NCI-H1092 treated with DMSO at 0.1 percent for 48 hours (cell line): Measurements from ENCODE around the gene ITFG2.
A peak's percentile ranks its signal among the peaks of the same experiment; 100 is the strongest.
"Not testable (repeated sequence)": the region's sequence is repeated elsewhere in the genome, so short reads cannot be mapped to it uniquely, and the experiment has no call there.

ENCODE experiments used
- DNase-seq: peaks from one replicate; lab custom pipeline; 2025; lab: John Stamatoyannopoulos, UW

ITFG2 gene

DNA sequence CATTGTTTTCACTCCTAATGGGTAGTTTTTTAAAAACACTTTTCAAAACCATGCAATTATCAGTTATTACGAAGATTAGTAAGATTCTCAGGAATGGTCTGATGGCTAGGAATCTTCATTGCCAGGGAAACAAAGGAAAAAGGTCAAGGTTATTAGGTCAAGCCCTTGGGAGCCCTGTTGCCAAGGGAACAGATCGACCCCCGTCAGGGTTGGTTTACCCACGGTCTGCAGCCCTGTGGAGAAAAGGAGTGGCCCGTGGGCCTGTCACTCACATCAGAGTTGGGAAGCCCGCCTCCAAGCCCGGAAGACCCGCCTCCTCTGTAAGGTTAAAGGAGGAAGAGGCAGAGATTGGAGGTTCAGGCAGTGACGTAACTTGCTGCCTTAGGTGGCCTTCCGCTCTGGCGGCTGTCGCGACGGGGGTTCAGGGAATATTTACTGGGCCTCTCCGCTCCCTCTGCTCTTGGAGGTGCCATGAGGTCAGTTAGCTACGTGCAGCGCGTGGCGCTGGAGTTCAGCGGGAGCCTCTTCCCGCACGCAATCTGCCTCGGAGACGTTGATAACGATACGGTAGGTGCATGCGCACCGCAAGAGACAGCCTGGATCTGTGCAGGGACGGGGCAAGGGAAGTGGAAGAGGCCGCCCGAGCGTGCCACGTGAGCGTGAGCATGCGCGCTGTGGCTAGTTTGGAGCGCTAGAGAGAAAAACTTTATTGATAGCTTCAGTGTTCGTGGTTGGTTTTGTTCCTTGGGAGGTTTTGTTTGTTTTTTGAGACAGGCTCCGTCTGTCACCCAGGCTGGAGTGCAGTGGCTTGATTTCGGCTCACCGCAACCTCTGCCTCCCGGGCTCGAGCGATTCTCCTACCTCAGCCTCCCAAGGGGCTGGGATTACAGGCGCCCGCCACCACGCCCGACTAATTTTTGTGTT is at the start of gene ITFG2:
Gene ITFG2 (plus strand): TSS at position 379 of the 924 bp plus-strand sequence. CDS start 93 bp downstream, at position 472.
- DNase-seq, result peak; percentile 100

DNA sequence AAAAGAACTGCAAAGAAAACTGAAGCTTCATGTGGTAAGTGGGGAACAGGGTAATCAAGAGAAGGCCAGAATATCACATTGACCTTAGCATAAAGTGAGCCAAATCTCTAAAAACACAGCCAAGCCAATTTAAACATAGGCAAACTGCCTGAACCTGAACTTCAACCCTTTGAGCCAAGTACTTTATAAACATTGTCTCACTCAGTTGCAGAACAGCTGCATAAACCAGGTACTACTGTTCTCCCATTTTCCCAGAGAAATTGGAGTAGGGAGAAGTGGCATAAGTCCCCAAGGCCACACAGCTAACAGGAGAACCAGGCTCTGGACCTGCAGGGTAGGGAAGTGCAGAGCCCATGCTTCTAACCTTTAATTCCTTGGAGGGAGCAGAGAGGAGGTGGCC is 48.1 kb upstream of the ITFG2 start:
- no peak for DNase-seq

DNA sequence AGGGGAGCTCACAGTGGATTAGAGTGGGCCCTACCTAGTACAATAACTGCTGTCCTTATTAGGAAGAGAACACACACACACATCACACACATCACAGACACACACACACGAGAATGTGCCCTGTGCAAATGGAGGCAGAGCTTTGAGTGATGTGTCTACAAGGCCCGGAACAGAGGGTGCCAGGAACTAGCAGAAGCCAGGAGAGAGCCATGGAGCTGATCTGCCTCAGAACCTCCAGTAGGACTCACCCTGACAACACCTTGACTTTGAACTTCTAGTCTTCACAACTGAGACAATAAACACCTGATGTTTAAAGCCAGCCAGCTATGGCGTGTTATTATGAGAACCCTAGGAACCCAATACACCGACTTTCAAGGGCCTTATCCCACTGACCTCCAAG is 47.4 kb upstream of the ITFG2 start:
- no peak for DNase-seq

DNA sequence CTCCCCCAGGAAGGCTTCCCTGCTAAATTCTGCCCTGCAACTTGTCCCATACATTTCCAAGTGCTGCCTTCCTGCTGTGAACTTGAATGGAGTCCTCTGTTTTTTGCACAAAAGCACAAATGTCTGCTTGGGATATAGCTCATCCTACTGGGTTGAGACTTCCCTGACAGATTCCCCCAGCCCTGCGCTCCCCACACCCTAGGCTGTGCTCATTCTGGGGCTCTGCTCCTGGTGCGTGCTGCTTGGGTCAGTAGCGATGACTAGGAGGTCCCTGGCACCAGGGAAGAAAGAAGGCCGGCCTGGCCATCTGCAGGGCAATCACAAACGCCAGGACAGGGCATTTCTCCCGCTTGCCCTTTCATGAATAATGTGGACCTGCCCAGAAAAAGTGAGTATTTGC is 46.9 kb upstream of the ITFG2 start:
- no peak for DNase-seq

DNA sequence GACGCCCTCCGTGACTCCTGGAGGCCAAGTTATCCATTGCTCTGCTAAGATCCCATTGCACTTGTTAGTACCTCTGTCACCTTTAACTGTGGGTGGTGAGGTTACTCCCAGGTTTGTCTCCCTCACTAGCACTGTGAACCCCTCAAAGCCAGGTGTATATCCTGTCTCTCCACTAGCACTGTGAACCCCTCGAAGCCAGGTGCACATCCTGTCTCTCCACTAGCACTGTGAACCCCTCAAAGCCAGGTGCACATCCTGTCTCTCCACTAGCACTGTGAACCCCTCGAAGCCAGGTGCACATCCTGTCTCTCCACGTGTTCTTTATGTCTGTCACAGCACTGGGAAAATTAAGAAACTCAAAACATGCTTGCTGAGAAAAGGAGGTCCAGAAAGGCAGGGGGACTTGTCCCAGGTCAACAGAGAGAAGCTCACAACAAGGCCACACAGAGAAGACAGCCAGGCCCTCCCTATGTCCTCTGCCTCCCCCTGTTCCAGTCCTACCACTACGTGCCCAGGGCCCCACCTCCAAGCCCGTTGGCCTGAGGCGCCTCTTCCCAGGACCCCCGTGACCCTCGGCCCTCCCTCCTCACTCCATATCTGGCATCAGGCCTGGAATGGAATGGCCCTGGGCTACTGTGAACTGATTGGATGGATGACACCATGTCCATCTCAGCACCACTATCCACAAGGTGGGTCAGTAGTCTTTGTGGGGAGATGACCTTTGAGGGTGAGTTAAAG is 44.1 kb upstream of the ITFG2 start:
- DNase-seq, result no peak

DNA sequence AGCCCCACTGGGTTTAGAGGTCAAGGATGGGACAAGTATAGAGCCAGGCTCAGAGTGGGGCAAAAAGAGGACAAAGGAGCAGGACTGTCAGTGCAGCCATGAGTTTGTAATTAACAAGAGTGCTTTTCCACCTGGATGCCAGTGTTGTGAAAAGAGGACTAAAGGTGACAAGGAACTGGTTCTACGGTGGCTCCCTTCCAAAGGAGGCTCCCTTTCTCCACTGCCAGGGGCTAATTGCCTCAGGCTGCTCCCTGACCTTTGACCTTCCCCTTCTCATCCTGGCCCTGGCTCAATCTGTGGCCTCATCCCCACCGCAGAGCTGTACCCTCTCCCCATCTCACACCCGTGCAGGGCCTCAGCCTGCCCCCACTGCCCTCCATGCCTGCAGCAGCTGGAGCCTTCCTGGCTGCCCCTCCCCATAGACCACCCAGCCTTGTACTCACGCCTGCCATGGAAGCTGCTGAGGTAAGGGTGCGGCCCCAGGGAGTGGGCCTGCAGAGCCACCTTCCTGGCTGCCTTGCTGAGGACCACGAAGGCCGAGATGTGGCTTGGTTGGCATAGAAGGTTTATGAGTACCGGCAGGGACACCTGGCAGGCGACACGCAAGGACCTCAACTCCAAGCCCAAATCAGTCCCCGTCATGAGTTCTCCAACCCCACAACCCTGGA is 42.5 kb upstream of the ITFG2 start:
- DNase-seq, result no peak

DNA sequence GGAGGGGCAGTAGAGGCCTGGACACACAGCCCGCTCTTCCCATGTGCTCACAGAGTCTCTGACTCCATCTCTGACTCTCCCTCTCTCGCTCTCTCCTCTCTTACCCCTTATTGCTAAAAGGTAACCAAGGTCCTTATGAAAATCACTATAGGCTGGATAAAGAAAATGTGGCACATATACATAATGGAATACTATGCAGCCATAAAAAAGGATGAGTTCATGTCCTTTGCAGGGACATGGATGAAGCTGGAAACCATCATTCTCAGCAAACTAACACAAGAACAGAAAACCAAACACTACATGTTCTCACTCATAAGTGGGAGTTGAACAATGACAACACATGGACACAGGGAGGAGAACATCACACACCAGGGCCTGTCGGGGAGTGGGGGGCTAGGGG is 41.9 kb upstream of the ITFG2 start:
- not testable (repeated sequence) for DNase-seq

DNA sequence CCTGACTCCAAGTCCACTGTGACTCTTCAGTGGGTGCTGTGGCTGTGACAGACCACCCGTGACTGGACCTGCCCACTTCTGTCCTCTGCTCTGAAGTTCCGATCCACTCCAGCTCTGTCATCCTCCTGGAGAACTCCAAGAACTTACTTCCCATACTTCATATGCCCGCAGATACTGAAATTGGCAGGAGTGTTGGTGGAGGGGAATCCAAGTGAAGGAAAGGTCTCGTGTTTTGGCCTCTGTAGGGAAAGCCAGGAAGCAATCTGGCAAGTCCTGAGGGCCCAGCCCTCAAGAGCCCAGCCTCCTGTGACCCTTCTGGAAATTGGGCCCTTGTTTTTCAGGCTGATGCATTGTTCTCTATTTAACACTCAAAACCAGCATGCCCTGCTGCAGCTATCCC is 40.1 kb upstream of the ITFG2 start:
- no peak for DNase-seq

DNA sequence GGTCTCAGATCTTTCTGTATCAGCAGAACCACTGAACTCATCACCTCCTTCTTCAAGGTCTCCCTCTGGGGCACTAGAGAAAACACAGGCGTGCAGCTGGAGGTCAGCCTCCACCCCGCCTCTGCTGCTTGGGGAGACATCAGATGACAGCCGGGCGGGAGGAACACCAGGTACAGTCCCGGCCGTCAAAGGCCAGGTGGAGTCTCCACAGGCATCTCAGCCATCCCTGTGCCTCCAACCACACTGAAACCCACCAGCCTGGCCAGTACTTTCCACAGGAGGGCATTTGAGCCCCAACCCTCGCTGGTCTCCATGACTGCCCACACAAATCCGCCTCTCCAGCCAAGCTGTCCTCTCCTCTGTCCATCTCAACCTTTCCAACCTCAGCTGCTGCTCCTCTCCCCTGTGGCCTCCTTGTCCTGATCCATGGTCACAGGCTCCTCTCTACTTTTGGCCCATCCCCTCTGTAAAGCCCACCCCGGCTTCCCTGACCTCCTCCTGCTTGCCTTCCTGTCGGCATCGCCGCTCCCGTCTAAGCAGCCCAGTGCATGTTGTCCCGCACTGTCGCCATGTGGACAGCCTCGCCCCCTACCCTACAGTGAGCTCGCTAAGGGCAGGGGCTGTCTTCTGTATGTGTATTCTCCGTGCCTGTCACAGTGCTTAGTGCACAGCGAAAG is 39.1 kb upstream of the ITFG2 start:
- DNase-seq, result no peak

DNA sequence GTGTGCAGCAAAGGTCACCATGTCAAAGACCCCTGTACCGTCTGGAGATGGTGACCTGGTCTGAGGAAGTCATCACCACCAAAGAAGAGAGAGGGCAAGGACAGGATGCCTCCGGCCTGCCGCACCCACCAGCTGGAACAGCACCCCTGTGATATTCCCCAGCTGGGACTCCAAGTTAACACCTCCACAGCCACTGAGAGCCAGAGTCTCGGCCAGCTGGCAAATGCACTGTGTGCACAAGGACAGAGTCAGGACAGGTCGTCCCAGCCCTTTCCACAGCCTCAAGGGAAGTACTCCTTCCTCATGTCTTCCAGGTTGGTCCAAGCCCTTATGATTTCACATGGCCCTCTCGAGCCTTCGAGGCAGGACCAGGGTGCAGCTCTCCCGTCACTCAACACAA is 37.0 kb upstream of the ITFG2 start:
- no peak for DNase-seq

DNA sequence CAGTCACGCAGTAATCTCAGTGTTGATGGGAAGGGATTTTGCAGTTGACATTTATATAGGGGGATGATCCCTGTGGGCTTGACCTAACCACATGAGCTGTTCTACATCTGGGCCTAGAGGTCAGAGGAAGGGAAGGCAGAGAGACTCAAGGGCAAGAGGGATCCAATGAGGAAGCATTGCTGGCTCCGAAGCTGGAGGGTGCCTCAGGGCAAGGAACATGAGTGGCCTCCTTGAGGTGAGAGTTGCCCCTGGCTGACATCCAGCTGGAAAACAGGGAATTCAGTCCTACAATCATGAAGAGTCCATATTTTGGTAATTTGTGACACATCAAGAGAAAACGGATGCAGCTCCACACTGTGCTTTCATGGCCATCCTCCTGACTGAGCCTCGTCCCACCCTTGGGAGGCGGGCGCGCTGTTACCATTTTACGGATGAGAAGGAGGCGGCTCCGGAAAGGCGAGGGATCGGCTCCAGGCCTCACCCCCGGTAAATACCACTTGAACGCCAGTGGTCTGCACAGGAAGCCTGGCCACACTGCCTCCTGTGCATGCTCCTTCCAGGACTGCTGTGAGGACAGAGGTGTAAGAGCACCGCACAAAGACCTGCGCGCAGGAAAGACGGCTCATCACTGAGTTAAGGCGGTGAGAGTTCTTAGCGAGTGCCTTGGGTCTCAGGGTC is 36.2 kb upstream of the ITFG2 start:
- no peak for DNase-seq

DNA sequence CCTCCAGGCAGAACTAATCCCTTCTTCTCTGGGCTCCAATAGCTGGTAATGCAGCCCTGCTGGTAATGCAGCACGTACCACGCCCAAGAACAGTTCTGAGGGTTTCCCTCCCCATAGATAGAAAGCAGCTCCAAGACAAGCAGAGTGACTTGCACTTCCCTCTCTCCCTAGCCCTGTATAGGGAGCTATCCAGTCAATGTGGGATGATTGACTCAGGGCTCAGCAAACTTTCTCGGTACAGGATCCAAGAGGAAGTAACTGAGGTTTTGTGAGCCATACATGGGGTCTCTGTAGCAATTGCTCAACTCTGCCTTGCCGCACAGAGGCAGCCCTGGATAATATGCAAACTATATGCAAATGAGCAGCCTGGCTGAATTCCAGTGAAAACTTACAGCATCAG is 33.2 kb upstream of the ITFG2 start:
- DNase-seq, result no peak

DNA sequence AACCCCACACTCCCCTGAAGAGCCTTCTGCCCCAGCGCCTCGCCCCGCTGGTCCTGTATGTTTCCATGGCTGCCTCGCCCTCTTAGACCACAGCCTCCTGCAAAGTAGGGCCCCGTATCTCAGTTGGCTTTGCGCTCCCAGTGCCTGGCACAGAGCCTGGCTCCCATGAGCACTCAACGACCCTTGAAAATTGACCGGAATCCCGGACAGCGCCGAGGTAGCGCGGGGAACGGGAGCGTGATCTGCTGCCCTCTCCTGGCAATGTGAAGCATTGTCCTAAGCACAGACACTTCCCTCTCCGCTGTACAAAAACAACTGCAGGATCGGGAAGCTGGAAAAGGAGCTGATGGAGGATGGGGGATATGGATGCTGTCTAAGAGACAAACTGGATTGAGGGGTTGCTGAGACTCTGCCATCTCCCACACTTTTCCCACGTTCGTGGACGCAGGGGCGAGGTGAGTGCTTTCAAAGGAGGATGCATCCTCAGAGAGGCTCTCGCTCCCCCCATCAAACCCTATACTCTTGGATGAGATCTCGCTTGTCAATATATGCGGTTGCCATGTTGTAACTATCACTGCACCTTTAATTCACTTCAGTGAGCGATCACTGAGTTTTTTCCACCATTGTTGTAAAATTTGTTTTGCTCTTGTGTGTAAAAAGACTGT is 28.4 kb upstream of the ITFG2 start:
- DNase-seq, result peak; percentile 85

DNA sequence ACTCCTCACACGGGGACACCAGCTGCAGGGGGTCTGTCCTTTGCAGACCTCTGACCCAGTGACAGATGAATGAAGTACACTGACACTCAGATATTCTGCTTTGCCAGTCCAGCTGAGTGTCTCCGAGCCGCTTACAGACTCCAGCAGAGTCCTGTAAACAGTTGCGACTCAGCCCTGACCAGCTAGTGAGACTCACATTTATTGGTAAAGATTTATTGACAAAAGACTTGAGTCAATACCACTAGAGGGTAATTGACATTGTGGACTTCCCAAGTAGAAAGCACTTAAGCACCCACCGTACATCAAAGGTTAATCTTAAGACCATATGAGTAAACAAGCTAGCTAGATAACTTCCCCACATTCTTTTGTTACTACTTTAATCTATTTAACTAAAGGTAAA is 27.5 kb upstream of the ITFG2 start:
- no peak for DNase-seq

DNA sequence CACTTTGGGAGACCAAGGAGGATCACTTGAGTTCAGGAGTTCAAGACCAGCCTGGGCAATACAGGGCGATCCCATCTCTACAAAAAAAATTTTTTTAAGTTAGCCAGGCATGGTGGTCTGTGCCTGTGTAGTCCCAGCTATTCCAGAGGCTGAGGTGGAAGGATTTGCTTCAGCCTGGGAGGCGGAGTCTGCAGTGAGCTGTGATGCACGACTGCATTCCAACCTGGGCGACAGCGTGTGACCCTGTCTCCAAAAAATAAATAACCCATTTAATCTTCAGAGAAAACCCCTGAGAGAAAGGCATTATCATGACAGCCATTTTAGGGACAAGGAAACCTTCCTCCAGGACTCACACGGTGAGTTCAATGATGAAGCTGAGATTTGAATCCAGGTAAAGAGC is 21.4 kb upstream of the ITFG2 start:
- no peak for DNase-seq

DNA sequence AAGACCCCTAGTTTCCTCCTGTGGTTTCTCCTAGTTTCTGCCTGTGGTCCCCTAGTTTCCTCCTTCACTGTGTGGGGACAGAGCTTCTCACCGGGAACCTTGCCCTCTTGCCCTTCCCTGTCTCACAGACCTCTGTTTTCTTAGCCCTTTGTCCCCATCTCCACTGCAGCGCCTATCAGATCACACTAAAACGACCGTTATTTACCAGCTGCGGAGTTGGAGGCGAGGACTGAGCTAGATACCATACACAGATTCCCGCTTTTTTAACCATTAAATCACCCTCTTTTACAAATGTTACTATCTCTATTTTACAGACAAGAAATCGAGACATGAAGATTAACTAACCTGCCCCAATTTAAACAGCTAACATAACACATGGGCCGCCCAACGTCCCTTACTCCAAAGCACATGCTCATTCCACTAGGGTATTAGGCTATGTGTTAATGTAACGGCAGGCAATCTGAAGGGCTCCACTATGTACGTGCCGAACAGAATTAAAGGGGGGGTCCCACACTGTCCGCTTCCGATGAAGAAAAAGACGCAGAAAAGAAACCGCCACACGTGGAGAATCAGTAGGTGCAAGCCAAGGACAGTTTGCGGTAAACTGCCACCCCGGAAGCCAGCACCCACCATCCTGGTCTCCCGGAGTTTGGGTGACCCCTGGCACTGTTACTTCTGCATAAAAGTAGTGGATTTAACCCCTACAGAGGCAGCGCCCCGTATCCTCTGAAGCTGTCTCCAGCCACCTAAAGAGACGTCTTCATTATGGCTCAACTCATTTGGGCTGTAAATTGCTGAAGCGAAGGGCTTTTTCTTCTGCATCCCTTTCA is 19.6 kb upstream of the ITFG2 start:
- no peak for DNase-seq

DNA sequence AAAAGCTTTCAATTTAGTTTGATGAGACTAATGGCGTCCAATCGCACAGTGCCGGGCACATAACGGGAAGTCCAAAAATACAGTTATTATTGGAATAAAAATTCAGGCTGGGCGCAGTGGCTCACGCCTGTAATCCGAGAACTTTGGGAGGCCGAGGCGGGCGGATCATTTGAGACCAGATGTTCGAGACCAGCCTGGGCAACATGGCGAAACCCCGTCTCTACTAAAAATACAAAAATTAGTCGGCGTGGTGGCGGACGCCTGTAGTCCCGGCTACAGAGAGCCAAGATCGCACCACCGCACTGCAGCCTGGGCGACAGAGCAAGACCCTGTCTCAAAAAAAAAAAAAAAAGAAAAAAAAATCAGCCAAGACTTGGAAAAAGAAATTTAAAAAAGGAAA is 18.9 kb upstream of the ITFG2 start:
- no peak for DNase-seq

DNA sequence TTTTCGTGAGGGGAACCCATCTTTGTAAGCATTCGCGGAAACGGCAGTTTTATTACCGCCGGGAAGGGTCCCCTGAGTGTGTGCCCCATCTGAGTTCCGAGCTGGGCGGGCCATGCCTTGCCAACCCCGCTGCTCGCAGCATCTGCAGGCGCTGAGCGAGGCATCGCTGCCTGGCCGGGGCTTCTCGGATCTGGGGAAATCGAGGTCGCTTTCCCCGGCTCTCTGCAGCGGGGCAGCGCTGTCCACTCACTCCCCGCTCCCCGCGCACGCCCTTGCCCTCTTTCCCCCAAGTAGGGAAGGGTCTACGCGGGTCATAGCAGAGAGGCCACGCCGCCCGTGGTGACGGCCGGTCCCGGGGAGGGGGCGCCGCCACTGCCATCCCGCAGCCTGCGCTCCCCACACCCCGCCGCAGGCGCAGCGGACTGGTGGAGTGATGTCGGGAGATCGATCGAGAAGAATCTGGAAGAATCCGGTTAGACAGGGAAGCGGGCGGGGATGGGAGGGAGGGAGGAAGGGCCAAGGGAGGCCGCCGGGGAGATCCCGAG is 18.2 kb upstream of the ITFG2 start:
- peak; percentile 78 for DNase-seq

DNA sequence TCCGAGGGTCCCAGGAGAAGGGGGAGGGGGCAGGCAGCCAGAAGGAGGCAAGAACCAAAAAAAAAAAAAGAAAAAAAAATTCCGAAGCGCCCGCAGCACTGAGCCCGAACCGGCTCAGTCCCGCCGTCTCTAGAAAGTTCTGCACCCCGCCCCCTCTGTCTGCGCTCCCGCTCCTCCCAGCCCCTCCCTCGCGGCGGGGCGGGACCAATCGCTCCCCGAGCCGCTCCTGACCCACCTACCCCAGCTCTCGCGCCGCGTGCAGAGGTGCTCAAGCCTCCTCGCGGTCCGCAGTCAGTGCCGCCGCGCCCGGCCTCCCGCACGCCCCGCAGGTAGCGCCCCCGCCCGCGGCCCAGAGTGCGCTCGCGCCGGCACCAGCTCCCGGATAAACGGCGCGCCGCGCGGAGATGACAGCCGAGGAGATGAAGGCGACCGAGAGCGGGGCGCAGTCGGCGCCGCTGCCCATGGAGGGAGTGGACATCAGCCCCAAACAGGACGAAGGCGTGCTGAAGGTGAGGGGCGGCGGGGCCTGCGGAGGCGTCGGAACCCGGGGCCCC is 17.7 kb upstream of the ITFG2 start, which contains the start of gene FKBP4:
Gene FKBP4 (plus strand): TSS at position 235 of the 554 bp plus-strand sequence. CDS start 170 bp downstream, at position 405.
- peak; percentile 87 for DNase-seq
